Prostate gland (tissue), 2 donors: ENCODE measurements around the gene ASB18. TPM values are rescaled to one million over a fixed set of nuclear protein-coding genes. Genes with fewer than 3 reads are reported as not detected.

Source experiments
- DNase-seq: peaks from one replicate; pipeline ENCODE4 v3.0.0-alpha.2; 2019; ENCODE audit warnings: low spot score
- H3K27ac ChIP-seq, 2 donors: fragments of 200-600 bp; sonication (generic); 2 replicates each; pipeline ENCODE4 v1.5.1; 2017 to 2019
- H3K27me3 ChIP-seq: fragments of 200-600 bp; sonication (generic); replicated peaks from 2 replicates; pipeline ENCODE4 v1.5.1; 2019; ENCODE audit not compliant: insufficient read depth
- H3K36me3 ChIP-seq, 2 donors: fragments of 200-600 bp; sonication (generic); 1 replicate in 1 of 2; 2 replicates in 1 of 2; pipeline versions ENCODE4 v1.5.1 to v1.8.1; 2017 to 2019
- H3K4me1 ChIP-seq: fragments of 200-600 bp; sonication (generic); replicated peaks from 2 replicates; pipeline ENCODE4 v1.5.1; 2019
- H3K4me3 ChIP-seq, 2 donors: fragments of 200-600 bp; sonication (generic); 2 replicates each; pipeline ENCODE4 v1.5.1; 2017 to 2019
- H3K9me3 ChIP-seq: fragments of 200-600 bp; sonication (generic); 2 replicates; pipeline ENCODE4 v1.5.1; 2017
- POLR2A ChIP-seq: fragments of 450-650 bp; IDR thresholded peaks from one replicate; pipeline ENCODE4 v1.6.1; 2016; ENCODE audit warnings: antibody characterized with exemption, mild to moderate bottlenecking
- POLR2AphosphoS5 ChIP-seq: sonication (generic); formaldehyde crosslinking; IDR thresholded peaks from one replicate; pipeline ENCODE4 v1.6.1; 2017; ENCODE audit warnings: antibody characterized with exemption
- WGBS: methylation state at CpG from one replicate; pipeline ENCODE4 v1.1.5; 2018; 5-methylcytosine and 5-hydroxymethylcytosine counted together
- intact Hi-C: fragments of 100-400 bp; cut with DNase I; formaldehyde crosslinking; loops from one replicate; pipeline ENCODE4 v1.14.2; 2022
- total RNA-seq, 2 donors: library from RNA; depleted of rRNA; stranded (reverse); fragments of >200 nt; gene quantifications; one replicate each; pipeline ENCODE4 v1.1.0, GENCODE V29; 2016
- TF ChIP-seq, protein P1 (sequence below), 4 experiments: fragments of 200-600 bp in 2 of 4; fragments of 450-650 bp in 2 of 4; sonication (generic) in 2 of 4; IDR thresholded peaks; 1 replicate in 3 of 4; 2 replicates in 1 of 4; pipeline ENCODE4 v1.5.1; 2016 to 2019; ENCODE audit warnings: antibody characterized with exemption in 4 of 4, mild to moderate bottlenecking in 2 of 4, moderate library complexity in 2 of 4

ASB18 gene
- total RNA-seq, 2 donors from 2014 or later = not detected

DNA sequence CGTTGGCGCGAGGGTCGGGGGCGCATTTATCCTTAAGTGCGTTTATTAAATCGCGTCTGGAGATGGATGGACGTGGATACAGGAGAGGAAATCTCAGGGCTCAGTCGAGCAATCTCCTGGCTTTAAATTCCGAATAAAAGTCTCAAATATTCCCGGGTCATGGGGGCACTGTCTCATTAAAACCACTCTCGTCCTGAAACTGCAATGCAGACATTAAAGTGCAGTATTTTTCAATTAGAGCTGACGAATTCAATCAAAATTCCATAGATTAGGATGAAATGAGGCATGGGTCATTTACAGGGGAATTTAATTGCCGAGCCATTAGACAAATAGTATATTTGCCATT lies 85.3 kb downstream of the ASB18 start:
- intact Hi-C loops = loop anchor here (5.0 kb wide), 1 partner anchor 402 kb away; no protein-coding TSS in a partner anchor
- Histone ChIP-seq H3K9me3 (no peaks in the 10 kb centered on the region), H3K27me3 (peaks cover 42% of the 10 kb centered on the region), H3K27ac (no peak overlapping the region), H3K4me3 (no peak overlapping the region), H3K36me3 (no peaks in the 10 kb centered on the region), H3K4me1 (no peaks in the 10 kb centered on the region)
- no peak for DNase-seq
- 8% methylated on average over 15 of the region's 15 CpGs for WGBS
- TF ChIP-seq POLR2AphosphoS5 (no peak), POLR2A (no peak)
- TF ChIP-seq, protein P1, sequence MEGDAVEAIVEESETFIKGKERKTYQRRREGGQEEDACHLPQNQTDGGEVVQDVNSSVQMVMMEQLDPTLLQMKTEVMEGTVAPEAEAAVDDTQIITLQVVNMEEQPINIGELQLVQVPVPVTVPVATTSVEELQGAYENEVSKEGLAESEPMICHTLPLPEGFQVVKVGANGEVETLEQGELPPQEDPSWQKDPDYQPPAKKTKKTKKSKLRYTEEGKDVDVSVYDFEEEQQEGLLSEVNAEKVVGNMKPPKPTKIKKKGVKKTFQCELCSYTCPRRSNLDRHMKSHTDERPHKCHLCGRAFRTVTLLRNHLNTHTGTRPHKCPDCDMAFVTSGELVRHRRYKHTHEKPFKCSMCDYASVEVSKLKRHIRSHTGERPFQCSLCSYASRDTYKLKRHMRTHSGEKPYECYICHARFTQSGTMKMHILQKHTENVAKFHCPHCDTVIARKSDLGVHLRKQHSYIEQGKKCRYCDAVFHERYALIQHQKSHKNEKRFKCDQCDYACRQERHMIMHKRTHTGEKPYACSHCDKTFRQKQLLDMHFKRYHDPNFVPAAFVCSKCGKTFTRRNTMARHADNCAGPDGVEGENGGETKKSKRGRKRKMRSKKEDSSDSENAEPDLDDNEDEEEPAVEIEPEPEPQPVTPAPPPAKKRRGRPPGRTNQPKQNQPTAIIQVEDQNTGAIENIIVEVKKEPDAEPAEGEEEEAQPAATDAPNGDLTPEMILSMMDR (IDR thresholded peaks at IDR 0.05) = no peak

DNA sequence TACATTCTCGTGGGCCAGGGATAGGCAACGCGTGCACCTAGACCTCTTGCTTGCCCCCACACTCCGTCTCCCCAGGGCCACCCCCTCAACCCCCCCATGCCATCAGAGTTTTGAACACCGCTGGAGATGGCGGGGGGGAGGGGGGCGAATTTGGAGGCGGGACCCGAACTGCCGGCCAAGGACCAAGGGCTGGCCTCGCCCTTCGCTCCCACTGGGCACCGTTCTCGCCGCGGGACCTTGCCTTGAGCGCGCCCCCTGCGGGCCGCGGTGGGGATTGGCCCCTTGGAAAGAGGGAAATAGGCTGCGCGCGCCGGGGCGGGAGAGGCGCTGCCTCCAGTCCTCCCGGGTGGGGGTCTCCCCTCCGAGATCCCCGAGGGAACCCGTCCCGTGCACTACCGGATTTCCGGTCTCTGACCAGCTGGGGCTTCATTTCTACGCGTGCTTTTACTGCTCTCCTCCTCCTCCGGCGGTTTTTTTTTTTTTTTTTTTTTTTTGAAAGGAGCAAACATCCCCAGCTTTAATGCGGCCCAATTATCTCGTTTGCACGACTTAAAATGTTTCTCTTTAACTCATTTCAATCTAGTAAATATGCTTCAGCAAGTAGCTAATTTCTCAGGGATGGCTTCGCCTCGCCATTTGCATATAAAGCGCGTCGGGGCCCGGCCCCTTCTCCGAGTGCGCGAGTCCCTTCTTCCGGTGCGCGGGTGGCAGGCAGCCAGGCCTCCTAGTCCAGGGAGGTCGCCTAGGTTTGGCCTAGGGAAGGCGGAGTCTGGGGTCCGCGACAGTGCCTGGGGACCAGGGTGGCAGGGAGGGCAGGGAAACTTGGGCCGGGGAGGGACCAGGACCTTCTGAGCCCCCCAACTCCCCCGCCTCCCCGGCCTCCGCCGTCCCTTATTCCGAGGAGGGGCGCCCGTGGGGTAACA lies 86.0 kb downstream of the ASB18 start:
- H3K36me3 ChIP-seq = no peaks in the 10 kb centered on the region
- no peaks in the 10 kb centered on the region for H3K4me1 ChIP-seq
- H3K9me3 ChIP-seq = no peaks in the 10 kb centered on the region
- DNase-seq = no peak
- H3K4me3 ChIP-seq = peak overlapping the region in 1 of 2 donors; percentile 10
- intact Hi-C loops = loop anchor here (5.0 kb wide), 1 partner anchor 401 kb away; no protein-coding TSS in a partner anchor
- 5% methylated on average over 65 of the region's 65 CpGs for WGBS
- no peak for TF ChIP-seq POLR2AphosphoS5
- TF ChIP-seq, protein P1 (IDR thresholded peaks at IDR 0.05) = peak; percentile 46 to 68 (median 54)
- H3K27me3 ChIP-seq = peaks cover 48% of the 10 kb centered on the region
- H3K27ac ChIP-seq = no peak overlapping the region

DNA sequence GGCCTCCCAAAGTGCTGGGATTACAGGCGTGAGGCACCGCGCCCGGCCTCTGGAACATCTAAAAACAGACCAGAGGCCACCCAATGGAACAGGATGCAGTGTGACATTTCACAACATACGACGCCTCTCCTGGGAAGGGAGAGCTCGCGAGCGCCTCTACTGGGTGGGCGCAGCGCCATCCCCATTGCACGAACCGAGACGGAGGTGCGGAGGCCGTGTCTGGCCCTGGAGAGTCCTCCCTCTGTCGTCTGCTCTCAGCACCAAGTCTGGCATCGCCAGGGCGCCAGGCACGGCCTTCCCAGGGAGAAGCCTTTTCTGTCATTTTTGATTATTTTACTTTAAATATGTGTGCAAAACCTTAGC lies 86.6 kb downstream of the ASB18 start:
- peaks cover 54% of the 10 kb centered on the region for H3K27me3 ChIP-seq
- DNase-seq = no peak
- intact Hi-C loops = loop anchor here (5.0 kb wide), 1 partner anchor 400 kb away; no protein-coding TSS in a partner anchor
- no peak overlapping the region for H3K4me3 ChIP-seq
- no peaks in the 10 kb centered on the region for H3K36me3 ChIP-seq
- no peaks in the 10 kb centered on the region for H3K4me1 ChIP-seq
- H3K9me3 ChIP-seq = no peaks in the 10 kb centered on the region
- H3K27ac ChIP-seq = no peak overlapping the region
- 8% methylated on average over 20 of the region's 20 CpGs for WGBS
- TF ChIP-seq, protein P1 (IDR thresholded peaks at IDR 0.05) = no peak
- TF ChIP-seq POLR2A = no peak
- TF ChIP-seq POLR2AphosphoS5 = no peak

DNA sequence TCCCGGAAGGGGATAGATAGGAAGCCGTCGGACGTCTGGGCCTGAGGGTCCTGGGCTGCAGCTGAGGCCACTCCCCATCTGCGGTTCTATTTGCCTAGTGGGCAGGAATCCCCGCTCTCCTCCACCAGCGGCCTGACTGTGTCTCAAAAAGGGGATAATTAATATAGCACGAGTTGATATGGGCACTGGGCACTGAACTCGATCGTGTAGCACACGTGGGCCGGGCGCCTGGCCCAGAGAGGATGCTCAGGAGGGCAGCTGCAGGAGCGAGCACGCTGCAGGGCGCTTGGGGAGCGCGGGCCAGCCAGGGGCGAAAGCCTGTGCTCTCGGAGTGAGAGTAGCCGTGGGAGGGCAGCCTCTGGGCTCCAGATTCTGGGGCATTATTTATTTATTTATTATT lies 87.3 kb downstream of the ASB18 start:
- H3K9me3 ChIP-seq = no peaks in the 10 kb centered on the region
- no peak overlapping the region for H3K27ac ChIP-seq
- intact Hi-C loops = loop anchor here (5.0 kb wide), 1 partner anchor 400 kb away; no protein-coding TSS in a partner anchor
- TF ChIP-seq POLR2AphosphoS5 = no peak
- TF ChIP-seq, protein P1 (IDR thresholded peaks at IDR 0.05) = no peak
- TF ChIP-seq POLR2A = no peak
- DNase-seq = no peak
- no peak overlapping the region for H3K4me3 ChIP-seq
- 55% methylated on average over 21 of the region's 21 CpGs for WGBS
- no peaks in the 10 kb centered on the region for H3K4me1 ChIP-seq
- H3K36me3 ChIP-seq = no peaks in the 10 kb centered on the region
- H3K27me3 ChIP-seq = peaks cover 59% of the 10 kb centered on the region
